NK-92 (cell line): Measurements from ENCODE around the gene ZWINT.

ENCODE experiments used
- DNase-seq: peaks from one replicate; lab custom pipeline; 2025; ENCODE audit not compliant: unreplicated experiment; lab: John Stamatoyannopoulos, UW

The ZWINT gene, protein sequence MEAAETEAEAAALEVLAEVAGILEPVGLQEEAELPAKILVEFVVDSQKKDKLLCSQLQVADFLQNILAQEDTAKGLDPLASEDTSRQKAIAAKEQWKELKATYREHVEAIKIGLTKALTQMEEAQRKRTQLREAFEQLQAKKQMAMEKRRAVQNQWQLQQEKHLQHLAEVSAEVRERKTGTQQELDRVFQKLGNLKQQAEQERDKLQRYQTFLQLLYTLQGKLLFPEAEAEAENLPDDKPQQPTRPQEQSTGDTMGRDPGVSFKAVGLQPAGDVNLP

DNA sequence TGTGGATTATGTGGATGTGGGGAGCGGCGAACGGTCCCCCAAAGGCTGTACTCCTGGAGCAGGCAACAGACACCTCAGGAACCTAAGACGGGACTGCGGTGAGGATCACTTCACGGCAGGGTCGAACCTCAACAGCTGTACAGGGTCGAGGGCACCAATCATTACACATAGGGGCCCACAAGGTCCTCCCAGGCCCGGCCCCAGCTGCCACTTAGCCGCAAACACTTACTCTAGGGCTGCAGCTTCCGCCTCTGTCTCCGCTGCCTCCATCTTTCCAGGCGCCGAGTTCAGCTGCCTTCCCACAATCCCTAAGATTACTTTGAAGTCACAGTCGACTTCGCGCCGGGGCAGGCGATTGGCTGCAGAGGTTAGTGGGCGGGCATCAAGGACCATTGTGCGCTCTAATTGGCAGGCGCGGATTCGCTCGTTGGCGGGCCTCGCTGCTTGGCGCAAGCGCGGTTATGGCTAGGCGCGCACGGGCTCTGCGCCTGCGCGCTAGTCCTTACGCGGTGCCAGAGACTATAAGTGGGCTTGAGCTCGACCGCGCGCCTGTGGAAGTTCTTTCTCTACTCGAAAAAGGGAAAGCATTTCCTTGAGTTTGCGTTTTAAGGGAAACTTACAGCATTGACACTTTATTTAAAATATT, at the start of gene ZWINT:
ZWINT (minus strand) TSS at position 293 of the 646 bp plus-strand sequence; CDS start at position 270, 23 bp downstream.
- peak; percentile 53 for DNase-seq

DNA sequence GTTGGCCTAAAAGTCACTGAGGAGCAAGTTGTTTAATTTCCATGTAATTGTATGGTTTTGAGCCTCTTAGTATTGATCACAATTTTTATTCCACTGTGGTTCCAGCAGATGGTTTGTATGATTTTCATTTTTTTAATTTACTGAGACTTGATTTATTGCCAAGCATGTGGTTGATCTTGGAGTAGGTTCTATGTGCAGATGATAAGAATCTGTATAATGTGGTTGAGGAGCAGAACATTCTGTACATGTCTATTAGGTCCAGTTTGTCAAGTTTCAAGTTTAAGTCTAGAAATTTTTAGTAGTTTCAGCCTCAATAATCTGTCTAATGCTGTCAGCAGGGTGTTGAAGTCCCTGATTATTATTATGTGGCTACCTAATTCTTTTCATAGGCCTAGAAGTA, 22.7 kb upstream of the ZWINT start:
- no peak for DNase-seq

DNA sequence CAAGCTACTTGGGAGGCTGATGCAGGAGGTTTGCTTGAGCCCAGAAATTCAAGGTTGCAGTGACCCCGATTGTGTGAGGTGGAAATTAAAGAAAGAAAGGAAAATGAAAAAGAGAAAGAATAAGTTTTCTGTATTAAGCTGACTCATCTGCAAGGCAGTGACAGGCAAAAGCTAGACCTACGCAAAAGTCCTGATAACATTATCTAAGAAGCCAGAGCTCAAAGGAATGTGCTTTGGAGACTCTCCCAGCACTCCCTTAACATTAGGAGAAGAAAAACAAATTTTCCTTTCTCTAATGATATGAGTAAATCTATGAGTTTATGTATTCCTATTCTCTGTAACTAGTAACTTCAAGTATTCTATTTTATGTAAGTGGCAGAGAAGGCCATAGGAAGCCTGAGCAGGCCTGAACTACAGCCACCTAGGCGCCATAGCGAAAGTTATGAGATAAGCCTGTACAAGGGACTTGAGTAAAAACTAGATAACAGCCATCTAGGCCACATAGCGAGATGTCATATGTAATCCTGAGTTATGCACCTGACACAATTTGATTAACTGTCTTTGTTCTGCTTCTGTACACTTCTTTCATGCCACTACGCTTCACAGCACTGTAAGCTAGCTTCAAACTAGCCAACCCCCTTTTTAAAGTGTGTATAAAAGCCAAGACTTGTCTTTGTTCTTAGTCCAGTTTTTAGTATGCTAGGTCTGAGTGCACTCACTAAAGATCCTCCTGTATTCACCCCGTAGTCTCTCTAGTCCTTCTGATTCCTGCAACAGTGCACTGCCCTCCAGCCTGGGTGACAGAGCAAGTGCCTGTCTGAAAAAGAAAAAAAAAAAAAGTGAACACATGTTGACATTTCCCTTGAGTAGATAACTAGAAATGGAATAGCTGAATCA, 9.4 kb upstream of the ZWINT start:
- DNase-seq, result no peak

DNA sequence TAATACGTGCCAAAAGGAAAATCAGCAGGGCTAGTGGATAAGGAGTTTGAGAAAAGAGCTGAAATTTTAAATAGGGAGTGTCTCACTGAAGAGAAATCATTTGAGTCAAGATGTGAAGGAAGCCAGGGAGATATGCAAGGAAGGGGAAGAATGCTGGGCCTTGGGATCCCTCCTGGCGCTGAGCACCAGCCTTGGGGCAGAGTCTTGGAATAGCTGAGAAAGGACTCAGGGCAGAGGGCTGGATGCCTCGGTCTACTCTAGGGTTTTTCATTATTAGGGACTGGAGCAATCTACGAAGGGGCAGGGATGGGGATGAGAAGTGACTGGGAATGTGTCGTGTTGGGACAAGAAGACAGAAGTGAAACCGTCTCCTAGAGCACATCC, 484 bp downstream of the ZWINT start:
- DNase-seq, result no peak

DNA sequence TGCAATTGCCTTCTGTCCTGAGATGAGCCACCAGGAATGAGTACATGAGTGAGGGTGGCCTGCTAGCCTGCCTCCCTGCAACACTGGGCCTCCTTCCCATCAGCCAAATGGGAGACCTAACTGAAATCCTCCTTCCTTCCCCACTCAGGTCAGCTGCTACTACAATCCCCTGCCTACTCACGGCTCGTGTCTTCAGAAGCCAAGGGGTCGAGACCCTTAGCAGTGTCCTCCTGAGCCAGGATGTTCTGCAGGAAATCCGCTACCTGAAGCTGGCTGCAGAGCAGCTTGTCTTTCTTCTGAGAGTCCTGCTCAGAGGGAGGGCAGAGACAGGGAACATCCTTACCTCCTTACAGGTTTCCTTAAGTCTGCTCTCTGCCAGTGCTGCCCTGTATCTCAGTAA, 1.2 kb downstream of the ZWINT start:
- no peak for DNase-seq

GRCh38 chr10:56357018-56357417, 4.0 kb downstream of the ZWINT start:
- DNase-seq, result no peak

- DNase-seq, result no peak
Observed at GRCh38 chr10:56351909-56352630, 9.0 kb downstream of the ZWINT start.

- DNase-seq, result no peak
Observed at GRCh38 chr10:56349611-56350010, 11.4 kb downstream of the ZWINT start.

- no peak for DNase-seq
Observed at GRCh38 chr10:56348101-56348500, 13.0 kb downstream of the ZWINT start.

DNA sequence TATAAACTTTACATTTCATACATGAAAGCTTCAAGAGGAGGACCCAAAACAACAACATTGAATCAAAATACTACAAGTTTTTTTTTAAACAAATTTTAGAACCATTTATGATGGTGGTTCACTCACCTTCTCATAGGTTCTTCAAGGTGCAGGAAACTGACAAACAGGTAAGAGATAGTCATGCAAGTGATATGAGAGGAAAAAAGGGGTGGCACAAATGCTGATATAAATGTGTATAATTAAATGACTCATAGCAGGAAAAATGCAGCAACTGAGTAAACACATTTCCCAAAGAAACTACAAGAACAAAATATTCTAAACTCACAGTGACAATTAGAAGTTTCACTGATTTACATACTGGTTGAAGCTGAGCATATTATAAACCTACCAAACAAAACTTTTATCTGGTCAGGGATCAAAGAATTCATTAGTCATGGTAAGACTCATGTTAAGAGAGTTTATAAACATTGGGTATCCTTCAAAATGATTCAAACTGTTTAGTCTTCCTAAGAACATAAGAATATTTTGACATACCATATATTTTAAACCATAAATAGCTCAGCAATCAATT, 14.1 kb downstream of the ZWINT start:
- no peak for DNase-seq

- no peak for DNase-seq
Observed at GRCh38 chr10:56341612-56342011, 19.4 kb downstream of the ZWINT start.

GRCh38 chr10:56329961-56330360, 31.1 kb downstream of the ZWINT start:
- no peak for DNase-seq

DNA sequence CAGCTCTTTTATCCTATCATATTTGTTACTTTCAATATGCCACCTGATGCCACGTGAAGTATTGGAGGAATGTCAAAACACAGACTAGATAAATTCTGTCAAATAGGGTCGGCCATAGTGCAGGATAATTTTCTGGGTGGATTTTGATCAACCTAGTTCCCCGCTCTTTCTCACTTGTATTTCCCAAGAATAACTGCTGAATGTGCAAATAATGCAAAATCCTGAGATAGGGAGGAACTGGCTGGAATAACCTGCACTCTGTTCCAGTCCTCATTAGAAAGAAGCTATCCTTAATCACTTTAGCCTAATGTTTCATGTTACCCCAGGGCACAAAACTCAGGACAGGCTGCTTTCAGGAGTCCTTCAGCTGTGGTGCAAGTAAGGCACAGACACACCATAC, 33.9 kb downstream of the ZWINT start:
- no peak for DNase-seq

DNA sequence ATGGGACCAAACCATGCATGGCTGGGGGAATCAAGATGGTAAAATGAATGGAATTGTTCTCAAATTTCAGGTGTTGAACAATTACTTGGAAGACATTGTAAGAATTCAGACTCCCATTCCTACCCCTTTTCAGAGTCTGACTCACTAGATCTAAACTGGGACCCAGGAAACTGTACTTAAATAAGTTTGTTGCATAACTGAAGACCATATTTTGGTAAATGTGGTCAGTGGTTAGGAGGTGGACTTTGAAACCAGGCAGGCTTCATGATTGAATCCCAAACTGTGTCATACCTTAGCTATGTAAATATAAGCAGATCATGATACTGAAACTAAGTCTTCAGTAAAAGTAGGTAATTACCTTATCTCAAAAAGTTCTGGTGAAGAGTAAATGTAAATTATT, 41.7 kb downstream of the ZWINT start:
- DNase-seq, result no peak

GRCh38 chr10:56318816-56319215, 42.2 kb downstream of the ZWINT start:
- no peak for DNase-seq

DNA sequence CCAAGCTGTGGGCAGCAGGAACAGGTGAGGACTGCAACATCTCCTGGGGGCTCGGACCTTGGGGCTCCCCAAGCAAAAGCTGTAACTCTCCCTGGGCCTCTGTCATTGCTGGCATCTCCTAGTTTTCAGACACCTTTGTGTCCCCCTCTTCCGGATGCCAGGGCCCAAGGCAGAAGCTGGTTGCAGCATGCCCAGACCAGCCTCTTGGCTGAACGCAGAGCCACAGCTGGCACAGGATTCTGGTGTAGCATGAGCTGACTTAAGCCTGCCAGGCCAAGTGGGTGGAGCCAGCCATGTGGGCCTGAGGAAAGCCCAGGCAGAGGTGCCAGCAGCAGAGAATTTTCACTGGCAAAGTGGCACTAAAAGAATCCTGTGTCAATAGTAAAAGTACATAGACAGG, 43.5 kb downstream of the ZWINT start:
- DNase-seq, result no peak

GRCh38 chr10:56316603-56317002, 44.5 kb downstream of the ZWINT start:
- no peak for DNase-seq
